GM12875 (cell line): ENCODE measurements around the gene MRPL14.

Experiments
- H3K4me3 ChIP-seq: one replicate; pipeline ENCODE4 v1.5.1; 2011; ENCODE audit warnings: low read depth, low read length, control low read depth
- CTCF ChIP-seq: IDR thresholded peaks from 2 replicates; pipeline ENCODE4 v1.5.1; 2011; ENCODE audit warnings: low read depth, mild to moderate bottlenecking, control low read depth, inconsistent platforms, low read length, moderate library complexity, borderline replicate concordance; ENCODE audit not compliant: insufficient read depth

Gene MRPL14

DNA sequence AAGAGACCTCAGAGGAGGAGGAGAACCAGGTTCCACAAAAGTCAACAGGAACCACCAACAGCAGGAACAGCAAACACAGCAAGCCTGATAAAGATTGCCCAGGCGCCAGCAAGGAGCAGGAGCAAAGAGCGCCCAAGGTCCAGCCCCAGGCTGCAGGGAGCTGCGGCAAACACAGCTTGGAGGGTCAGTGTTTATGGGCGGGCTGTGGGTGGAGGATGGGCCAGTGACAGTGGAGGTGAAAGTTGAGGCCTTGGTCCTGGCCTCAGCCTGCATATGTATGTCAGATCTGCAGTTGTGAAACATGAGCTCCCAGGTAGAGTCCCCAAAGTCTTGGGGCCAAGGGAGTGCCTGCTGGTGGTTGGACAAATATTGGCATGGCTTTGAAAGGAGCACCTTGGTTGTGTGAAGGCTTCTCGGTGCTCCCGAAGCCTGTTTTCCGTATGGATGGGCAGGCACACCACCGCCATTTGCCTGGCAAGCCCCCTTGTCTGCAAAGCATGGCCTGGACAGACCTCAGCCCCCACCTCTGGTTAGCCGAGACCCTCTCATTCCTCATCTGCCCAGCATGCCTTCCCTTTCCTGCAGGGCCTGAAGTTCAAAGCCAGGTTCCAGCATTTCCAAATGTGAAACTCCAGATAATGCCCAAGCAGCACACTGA, 29.4 kb upstream of the MRPL14 start:
- TF ChIP-seq CTCF: no peak
- H3K4me3 ChIP-seq: no peak overlapping the region

DNA sequence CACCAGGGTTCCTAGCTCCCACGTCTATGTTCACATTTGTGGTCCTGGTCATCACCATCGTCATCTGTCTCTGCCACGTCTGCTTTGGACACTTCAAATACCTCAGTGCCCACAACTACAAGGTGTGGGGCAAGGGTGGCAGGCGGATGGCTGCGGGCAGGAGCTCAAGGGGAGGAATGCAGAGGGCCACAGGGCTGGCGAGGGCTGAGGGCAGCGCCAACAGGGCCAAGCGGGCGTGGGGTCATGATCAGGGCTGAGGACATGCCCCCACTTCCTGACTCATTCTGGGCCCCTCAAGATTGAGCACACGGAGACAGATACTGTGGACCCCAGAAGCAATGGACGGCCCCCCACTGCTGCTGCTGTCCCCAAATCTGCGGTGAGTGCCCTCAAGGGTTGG, 26.8 kb upstream of the MRPL14 start:
- no peak overlapping the region for H3K4me3 ChIP-seq
- no peak for TF ChIP-seq CTCF

- no peak overlapping the region for H3K4me3 ChIP-seq
- TF ChIP-seq CTCF: no peak
Measured at GRCh38 chr6:44152533-44152932, 25.3 kb upstream of the MRPL14 start.

DNA sequence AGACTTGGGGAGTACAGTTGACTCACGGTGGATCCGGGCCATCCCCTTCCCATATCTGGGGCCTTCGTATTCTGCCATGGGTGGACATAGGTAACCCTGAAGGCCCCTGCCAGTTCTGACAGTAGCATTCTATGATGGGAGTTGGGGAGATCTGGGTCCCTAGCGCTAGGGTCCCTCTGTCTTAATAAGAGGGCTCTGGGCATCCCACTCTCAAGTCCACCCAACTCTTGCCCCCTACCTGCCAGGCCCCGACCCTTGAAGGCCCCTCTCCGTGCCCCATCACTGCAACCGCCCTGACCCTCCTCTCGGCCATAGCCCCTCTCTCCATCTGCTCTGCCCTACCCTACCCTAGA, 24.8 kb upstream of the MRPL14 start:
- no peak for TF ChIP-seq CTCF
- no peak overlapping the region for H3K4me3 ChIP-seq

- TF ChIP-seq CTCF: peak; percentile 98
- H3K4me3 ChIP-seq: no peak overlapping the region
Measured at GRCh38 chr6:44151348-44152108, 24.3 kb upstream of the MRPL14 start.

GRCh38 chr6:44150317-44150917, 23.2 kb upstream of the MRPL14 start:
- H3K4me3 ChIP-seq: no peak overlapping the region
- TF ChIP-seq CTCF: no peak
